KMS-11 (cell line): Measurements from ENCODE around the gene ERC2.

Source experiments
- H2AFZ ChIP-seq: fragments of 200-600 bp; sonication (generic); 2 replicates; pipeline ENCODE4 v1.6.1; 2016; ENCODE audit warnings: antibody characterized with exemption, mixed run types, low read depth
- H3K27ac ChIP-seq: fragments of 200-600 bp; sonication (generic); 2 replicates; pipeline ENCODE4 v1.6.1; 2016; ENCODE audit warnings: mild to moderate bottlenecking, mixed run types
- H3K27me3 ChIP-seq: fragments of 200-600 bp; sonication (generic); 2 replicates; pipeline ENCODE4 v1.6.1; 2017; ENCODE audit warnings: mild to moderate bottlenecking, low read depth, mixed run types, moderate library complexity; ENCODE audit not compliant: insufficient read depth
- H3K36me3 ChIP-seq: fragments of 200-600 bp; sonication (generic); 2 replicates; pipeline ENCODE4 v1.6.1; 2017; ENCODE audit warnings: mild to moderate bottlenecking, mixed run types; ENCODE audit not compliant: insufficient read depth
- H3K4me1 ChIP-seq: fragments of 200-600 bp; sonication (generic); 2 replicates; pipeline ENCODE4 v1.6.1; 2016; ENCODE audit warnings: mild to moderate bottlenecking, low read depth, mixed run types; ENCODE audit not compliant: poor library complexity, severe bottlenecking
- H3K4me2 ChIP-seq: fragments of 200-600 bp; sonication (generic); 2 replicates; pipeline ENCODE4 v1.7.0; 2016; ENCODE audit warnings: mild to moderate bottlenecking, mixed run types
- H3K4me3 ChIP-seq: fragments of 200-600 bp; sonication (generic); IDR thresholded peaks from 2 replicates; pipeline ENCODE4 v1.6.1; 2017; ENCODE audit warnings: low read depth, low read length, mixed read lengths; ENCODE audit not compliant: insufficient read depth
- H3K79me2 ChIP-seq: fragments of 200-600 bp; sonication (generic); 2 replicates; pipeline ENCODE4 v1.6.1; 2016; ENCODE audit warnings: low read depth, mixed run types; ENCODE audit not compliant: insufficient read depth
- H3K9ac ChIP-seq: fragments of 200-600 bp; sonication (generic); 2 replicates; pipeline ENCODE4 v1.6.1; 2016; ENCODE audit warnings: mild to moderate bottlenecking, mixed run types
- H4K20me1 ChIP-seq: fragments of 200-600 bp; sonication (generic); 2 replicates; pipeline ENCODE4 v1.6.1; 2016; ENCODE audit warnings: mild to moderate bottlenecking, mixed run types; ENCODE audit not compliant: insufficient read depth
- TF ChIP-seq, protein P1 (sequence below): fragments of 200-600 bp; sonication (generic); conservative IDR thresholded peaks from 2 replicates; pipeline ENCODE4 v1.6.1; 2017; ENCODE audit warnings: low read depth, mild to moderate bottlenecking, antibody characterized with exemption, low read length, moderate library complexity, mixed read lengths

ERC2 gene

DNA sequence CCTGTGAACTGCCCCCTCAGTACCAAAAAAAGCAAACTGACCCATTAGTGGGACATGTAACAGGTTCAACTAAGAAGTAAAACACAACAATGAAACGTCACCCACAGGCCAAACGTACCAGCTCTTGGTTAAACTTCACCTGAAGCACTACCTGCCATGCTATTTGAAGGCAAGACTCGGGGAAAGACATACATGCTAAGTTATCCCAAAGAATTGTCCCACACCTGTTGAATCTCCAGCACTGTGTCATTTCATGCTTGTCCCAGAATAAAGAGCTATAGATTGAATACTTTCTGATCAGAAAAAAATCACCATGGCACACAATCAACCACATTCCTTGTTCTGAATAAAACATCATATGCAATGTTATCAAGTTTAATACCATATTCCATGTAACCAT, 785.8 kb downstream of the ERC2 start:
- H3K9ac ChIP-seq: no peak overlapping the region
- no peak overlapping the region for H3K27ac ChIP-seq
- TF ChIP-seq, protein P1, sequence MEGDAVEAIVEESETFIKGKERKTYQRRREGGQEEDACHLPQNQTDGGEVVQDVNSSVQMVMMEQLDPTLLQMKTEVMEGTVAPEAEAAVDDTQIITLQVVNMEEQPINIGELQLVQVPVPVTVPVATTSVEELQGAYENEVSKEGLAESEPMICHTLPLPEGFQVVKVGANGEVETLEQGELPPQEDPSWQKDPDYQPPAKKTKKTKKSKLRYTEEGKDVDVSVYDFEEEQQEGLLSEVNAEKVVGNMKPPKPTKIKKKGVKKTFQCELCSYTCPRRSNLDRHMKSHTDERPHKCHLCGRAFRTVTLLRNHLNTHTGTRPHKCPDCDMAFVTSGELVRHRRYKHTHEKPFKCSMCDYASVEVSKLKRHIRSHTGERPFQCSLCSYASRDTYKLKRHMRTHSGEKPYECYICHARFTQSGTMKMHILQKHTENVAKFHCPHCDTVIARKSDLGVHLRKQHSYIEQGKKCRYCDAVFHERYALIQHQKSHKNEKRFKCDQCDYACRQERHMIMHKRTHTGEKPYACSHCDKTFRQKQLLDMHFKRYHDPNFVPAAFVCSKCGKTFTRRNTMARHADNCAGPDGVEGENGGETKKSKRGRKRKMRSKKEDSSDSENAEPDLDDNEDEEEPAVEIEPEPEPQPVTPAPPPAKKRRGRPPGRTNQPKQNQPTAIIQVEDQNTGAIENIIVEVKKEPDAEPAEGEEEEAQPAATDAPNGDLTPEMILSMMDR: no peak
- no peaks in the 10 kb centered on the region for H4K20me1 ChIP-seq
- no peak overlapping the region for H3K4me3 ChIP-seq
- no peaks in the 10 kb centered on the region for H3K36me3 ChIP-seq
- H3K4me1 ChIP-seq: peaks cover 18% of the 10 kb centered on the region
- no peaks in the 10 kb centered on the region for H3K79me2 ChIP-seq
- H3K27me3 ChIP-seq: no peaks in the 10 kb centered on the region
- no peak overlapping the region for H2AFZ ChIP-seq
- no peak overlapping the region for H3K4me2 ChIP-seq

DNA sequence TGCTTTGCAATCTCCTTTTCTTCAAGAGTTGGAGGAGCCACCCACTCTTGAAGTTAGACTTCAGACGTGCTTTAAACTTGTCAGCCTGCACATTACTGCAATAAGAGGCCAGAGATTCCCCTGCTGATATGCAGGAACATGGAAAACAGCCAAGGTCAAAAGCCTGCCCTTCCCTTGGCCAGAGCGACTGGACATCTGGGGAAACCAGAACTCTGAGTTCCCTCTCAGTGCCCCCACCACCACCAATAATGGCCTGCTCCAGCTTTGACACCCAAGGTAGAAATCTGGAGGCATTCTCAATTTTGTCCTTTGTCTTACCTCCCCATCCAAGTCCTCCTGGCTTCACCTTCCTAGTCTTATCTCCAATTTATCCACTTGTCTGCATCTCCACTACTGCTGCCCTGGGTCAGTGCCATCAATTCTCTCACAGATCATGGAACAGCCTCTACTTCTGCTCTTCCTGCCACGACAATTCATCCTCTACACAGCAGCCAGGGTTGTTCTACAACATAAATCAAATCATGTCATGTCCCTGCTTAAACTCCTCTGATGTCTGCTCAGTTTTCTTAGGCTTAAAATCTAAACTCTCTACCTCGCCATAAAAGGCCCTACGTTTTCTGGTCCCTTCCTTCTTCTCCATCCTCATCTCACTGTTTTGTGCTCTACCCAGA, 789.6 kb downstream of the ERC2 start:
- Histone ChIP-seq H3K27ac (no peak overlapping the region), H3K36me3 (no peaks in the 10 kb centered on the region), H3K4me1 (peaks cover 38% of the 10 kb centered on the region), H3K9ac (no peak overlapping the region), H2AFZ (no peak overlapping the region), H3K4me3 (no peak overlapping the region), H3K4me2 (no peak overlapping the region), H3K27me3 (no peaks in the 10 kb centered on the region), H3K79me2 (no peaks in the 10 kb centered on the region), H4K20me1 (no peaks in the 10 kb centered on the region)
- TF ChIP-seq, protein P1: no peak

DNA sequence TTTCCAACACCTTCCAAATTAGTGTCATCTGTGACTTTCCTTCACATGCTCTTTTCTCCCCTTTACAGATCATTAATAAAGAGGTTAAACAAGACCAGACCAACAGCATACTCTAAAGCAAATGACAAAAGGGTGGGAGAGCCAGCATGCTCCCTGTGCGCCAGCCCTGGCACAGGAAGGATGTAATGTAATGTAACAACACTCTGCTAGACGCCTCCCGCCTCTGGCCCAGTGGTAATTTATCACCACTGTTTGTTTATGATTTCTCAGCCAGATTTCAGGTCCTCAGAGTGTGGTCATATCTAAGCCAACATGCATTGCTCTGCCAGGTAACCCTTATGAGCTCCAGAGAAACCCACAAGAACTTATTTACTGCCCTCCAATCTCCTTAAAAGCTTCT, 791.6 kb downstream of the ERC2 start:
- Histone ChIP-seq H2AFZ (no peak overlapping the region), H3K27ac (no peak overlapping the region), H3K4me1 (peaks cover 56% of the 10 kb centered on the region), H3K36me3 (no peaks in the 10 kb centered on the region), H3K27me3 (no peaks in the 10 kb centered on the region), H3K9ac (no peak overlapping the region), H3K4me2 (no peak overlapping the region), H3K4me3 (no peak overlapping the region), H3K79me2 (no peaks in the 10 kb centered on the region), H4K20me1 (no peaks in the 10 kb centered on the region)
- TF ChIP-seq, protein P1: no peak

DNA sequence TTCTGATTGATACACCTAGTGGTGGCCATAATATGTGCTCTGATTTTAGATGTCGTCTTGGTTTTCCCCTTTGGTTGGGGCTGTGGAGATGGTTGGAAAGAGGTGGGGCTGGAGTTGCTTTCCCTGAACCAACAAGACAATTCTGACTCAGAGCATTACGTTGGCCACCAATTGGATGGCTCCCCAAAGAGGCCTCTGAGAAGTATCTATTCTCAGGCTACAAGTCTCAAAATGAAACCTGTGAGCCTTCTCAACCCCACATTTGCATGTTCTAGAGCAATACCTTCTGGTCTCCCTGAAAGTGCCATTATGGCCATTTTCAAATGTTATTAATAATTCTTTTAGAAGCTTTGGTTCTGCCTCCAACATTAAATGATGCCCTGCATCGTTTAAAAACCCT, 792.8 kb downstream of the ERC2 start:
- TF ChIP-seq, protein P1: no peak
- Histone ChIP-seq H3K27ac (peak overlapping the region; percentile 69; the same call in 1 of the 2 replicates), H3K27me3 (no peaks in the 10 kb centered on the region), H3K4me1 (peaks cover 56% of the 10 kb centered on the region), H3K4me2 (peak overlapping the region; percentile 74; the same call in 1 of the 2 replicates), H3K36me3 (no peaks in the 10 kb centered on the region), H3K4me3 (no peak overlapping the region), H3K9ac (no peak overlapping the region), H4K20me1 (no peaks in the 10 kb centered on the region), H2AFZ (peak overlapping the region; percentile 27; the same call in 1 of the 2 replicates), H3K79me2 (no peaks in the 10 kb centered on the region)
